Occipital lobe (tissue), 2 donors: ENCODE measurements around the gene DDX39B. TPM values are rescaled to one million over a fixed set of nuclear protein-coding genes. Genes with fewer than 3 reads are reported as not detected.
"Not testable (repeated sequence)": the region's sequence is repeated elsewhere in the genome, so short reads cannot be mapped to it uniquely, and the experiment has no call there.

Source experiments
- DNase-seq: peaks from one replicate; lab custom pipeline; 2025; lab: John Stamatoyannopoulos, UW
- total RNA-seq: library from RNA; depleted of rRNA; stranded (reverse); fragments of >200 nt; gene quantifications from one replicate; pipeline ENCODE4 v1.2.3, GENCODE V29; 2014

The DDX39B gene
- 288 TPM for total RNA-seq

- peak; percentile 90 for DNase-seq
Observed at GRCh38 chr6:31541658-31542521, at the start of gene DDX39B. TSS of gene DDX39B (minus strand) at chr6:31542003. CDS start at chr6:31540532, 1,471 bp downstream.

GRCh38 chr6:31590691-31591090, 48.9 kb upstream of the DDX39B start:
- DNase-seq: not testable (repeated sequence)

- DNase-seq: no peak
Observed at GRCh38 chr6:31588871-31589650, 47.3 kb upstream of the DDX39B start.

- no peak for DNase-seq
Observed at GRCh38 chr6:31587791-31588777, 46.3 kb upstream of the DDX39B start.

GRCh38 chr6:31586599-31587281, 44.9 kb upstream of the DDX39B start:
- no peak for DNase-seq

GRCh38 chr6:31586008-31586407, 44.2 kb upstream of the DDX39B start, which contains the start of gene LST1:
TSS of gene LST1 (plus strand) at chr6:31586277. CDS start at chr6:31587300, 1,023 bp downstream.
- no peak for DNase-seq

- DNase-seq: no peak
Observed at GRCh38 chr6:31585491-31585890, 43.7 kb upstream of the DDX39B start.

- DNase-seq: no peak
Observed at GRCh38 chr6:31582230-31582643, 40.4 kb upstream of the DDX39B start, which contains the start of gene LTB. TSS of gene LTB (minus strand) at chr6:31582424. CDS start at chr6:31582417, 7 bp downstream.

- no peak for DNase-seq
Observed at GRCh38 chr6:31581434-31582229, 39.8 kb upstream of the DDX39B start.

GRCh38 chr6:31580807-31581433, 39.1 kb upstream of the DDX39B start:
- peak; percentile 78 for DNase-seq

GRCh38 chr6:31580438-31580740, 38.6 kb upstream of the DDX39B start:
- DNase-seq: no peak

GRCh38 chr6:31579546-31580437, 38.0 kb upstream of the DDX39B start:
- no peak for DNase-seq

GRCh38 chr6:31579119-31579505, 37.3 kb upstream of the DDX39B start:
- no peak for DNase-seq

GRCh38 chr6:31578184-31579118, 36.6 kb upstream of the DDX39B start:
- no peak for DNase-seq

- DNase-seq: no peak
Observed at GRCh38 chr6:31577579-31577966, 35.8 kb upstream of the DDX39B start.

GRCh38 chr6:31576897-31577578, 35.2 kb upstream of the DDX39B start:
- no peak for DNase-seq
